GM19455 (cell line): ENCODE measurements around the gene NACC1.
"Not testable (repeated sequence)": the region's sequence is repeated elsewhere in the genome, so short reads cannot be mapped to it uniquely, and the experiment has no call there.

Experiments
- ATAC-seq: cut with Tn5 transposase; IDR thresholded peaks from one replicate; pipeline ENCODE4 v1.9.1; 2021; ENCODE audit not compliant: unreplicated experiment

Gene NACC1

DNA sequence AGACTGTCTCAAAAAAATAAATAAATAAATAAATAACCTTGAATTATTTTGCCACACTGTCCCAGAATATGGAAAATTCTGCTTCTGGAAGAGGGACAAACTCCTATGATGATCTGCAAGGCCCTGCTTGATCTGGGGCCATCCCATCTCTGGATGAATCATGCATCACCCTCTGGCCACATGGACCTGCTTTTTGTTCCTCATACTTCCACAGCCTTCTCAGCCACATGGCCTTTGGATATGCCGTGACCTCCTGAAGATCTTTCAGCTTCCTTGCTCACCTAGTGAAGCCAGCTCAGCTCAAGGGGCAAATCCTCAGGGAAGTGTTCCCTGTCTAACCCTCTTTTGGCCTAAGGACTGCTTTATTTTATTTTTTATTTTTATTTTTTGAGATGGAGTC lies 42.5 kb downstream of the NACC1 start:
- ATAC-seq, result no peak

DNA sequence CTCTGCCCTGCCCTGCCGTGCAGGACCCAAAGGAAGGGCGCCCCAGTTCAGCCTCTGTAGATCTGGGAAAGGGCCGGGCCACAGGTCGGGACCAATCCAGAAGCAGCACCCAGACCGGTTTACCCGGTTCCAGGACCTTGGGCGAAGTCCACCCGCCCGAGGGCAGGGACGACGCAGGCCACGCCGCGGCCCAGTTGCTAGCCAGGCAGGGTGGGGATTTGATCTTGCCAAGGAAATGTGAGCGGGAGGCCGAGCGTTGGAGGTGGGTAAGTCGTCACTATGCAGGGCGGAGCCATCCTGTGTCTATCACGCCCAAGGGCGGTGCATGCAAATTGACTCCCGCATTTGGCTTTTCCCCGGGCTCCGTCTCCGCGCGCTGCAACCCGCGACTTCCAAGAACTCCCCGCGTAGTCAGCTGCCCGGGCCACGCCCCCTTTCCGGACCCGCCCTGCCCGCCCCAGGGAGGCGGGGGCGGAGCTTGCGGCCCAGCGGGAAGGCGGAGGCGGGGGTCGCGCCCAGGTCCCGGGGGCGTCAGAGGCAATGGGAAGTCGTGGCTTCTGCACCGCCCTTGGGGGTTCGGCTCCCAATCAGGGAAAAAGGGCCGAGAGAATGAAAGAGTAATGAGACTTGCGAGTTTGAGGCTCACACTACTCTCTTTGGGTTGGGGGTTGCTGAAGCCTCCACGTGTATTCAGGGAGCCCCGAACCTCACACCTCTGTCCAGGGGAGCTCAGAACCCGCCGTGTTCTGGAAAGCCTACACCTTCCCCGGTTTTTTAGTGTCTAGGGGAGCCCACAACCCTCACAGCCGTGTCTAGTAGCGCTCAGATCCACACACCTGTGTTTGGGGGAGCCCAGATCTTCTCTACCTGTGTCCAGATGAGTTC lies 44.9 kb downstream of the NACC1 start:
- no peak for ATAC-seq

GRCh38 chr19:13163609-13164342 lies 45.7 kb downstream of the NACC1 start:
- no peak for ATAC-seq

- ATAC-seq, result no peak
Measured at GRCh38 chr19:13164343-13165161, 46.5 kb downstream of the NACC1 start.

DNA sequence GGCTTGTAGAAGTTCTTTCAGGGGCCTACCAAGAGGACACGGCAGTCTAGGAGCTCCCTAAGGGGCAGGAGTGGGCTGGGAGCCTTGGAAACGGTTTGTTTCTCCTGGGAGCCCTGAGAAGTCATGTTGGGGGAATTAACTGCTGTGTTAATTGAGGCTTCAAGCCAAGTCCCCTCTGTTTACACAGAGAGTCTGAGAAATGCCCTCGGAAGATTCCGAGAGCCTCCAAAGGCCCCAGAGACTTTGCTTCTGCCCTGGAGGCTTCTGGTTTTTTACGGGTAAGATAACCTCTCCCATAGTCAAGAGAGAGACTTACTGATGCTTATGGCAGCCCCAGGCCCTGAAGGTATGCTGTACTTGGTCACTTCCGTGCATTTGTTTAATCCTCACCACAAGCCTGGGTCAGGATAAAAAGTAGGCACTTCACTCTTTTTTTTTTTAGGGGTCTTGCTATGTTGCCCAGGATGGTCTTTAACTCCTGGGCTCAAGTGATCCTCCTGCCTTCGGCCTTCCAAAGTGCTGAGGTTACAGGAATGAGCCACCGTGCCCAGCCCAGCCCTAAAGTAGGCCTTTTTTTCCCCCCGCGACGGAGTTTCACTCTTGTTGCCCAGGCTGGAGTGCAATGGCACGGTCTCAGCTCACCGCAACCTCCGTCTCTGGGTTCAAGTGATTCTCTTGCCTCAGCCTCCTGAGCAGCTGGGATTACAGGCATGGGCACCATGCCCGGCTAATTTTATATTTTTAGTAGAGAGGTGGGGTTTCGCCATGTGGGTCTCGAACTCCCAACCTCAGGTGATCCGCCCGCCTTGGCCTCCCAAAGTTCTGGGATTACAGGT lies 47.3 kb downstream of the NACC1 start:
- ATAC-seq, result no peak

GRCh38 chr19:13166151-13166550 lies 48.1 kb downstream of the NACC1 start:
- ATAC-seq, result not testable (repeated sequence)

DNA sequence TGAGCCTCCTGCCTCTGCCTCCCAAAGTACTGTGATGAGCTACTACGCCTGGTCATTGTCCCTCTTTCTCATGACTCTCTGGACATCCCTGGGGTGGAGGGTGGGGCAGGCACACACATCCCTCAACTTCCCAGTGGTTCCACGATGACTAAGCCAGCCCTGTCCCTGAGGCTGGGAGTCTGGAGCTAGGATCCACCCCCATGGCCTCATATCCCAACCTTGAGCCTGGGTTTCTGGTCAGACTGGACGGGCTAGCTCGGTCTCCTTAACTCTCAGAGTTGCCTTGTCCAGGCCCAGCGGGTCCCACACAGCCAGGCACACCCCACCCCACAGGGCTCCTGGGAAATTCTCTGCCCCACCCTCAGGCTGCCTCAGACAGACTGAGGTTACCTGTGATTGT lies 51.7 kb downstream of the NACC1 start:
- no peak for ATAC-seq

- ATAC-seq, result no peak
Measured at GRCh38 chr19:13171146-13171545, 53.1 kb downstream of the NACC1 start.

DNA sequence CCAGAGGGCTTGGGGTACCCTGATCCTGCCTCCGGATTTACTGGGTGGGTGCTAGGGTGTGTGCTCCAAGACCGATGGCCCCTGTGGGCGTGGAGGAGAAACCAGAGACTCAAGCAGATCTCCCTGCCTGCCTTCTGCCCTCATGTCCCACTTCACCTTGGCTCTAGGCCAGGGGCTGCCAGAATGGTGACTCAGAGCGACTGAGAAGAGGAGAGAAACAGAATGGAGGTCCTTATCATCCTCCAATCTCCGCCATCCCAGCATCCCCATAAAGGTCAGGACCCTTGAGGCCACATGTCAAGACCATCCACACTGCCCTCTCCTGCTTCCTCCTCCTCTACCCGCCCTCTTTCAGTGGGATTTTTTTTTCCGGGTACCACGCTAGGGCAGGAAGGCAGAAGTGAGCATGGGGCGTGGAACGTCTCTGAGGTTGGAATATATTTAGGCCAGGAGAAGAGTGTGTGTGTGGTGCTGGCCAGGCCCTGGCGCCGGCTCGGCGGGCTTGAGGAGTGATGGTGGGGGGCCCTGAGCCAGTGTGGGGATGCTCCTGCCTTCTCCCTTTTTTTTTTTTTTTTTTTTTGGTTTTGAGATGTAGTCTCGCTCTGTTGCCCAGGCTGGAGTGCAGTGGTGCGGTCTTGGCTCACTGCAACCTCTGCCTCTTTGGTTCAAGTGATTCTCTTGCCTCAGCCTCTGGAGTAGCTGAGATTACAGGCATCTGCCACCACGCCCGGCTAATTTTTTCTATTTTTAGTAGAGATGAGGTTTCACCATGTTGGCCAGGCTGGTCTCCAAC lies 54.5 kb downstream of the NACC1 start:
- ATAC-seq, result no peak

DNA sequence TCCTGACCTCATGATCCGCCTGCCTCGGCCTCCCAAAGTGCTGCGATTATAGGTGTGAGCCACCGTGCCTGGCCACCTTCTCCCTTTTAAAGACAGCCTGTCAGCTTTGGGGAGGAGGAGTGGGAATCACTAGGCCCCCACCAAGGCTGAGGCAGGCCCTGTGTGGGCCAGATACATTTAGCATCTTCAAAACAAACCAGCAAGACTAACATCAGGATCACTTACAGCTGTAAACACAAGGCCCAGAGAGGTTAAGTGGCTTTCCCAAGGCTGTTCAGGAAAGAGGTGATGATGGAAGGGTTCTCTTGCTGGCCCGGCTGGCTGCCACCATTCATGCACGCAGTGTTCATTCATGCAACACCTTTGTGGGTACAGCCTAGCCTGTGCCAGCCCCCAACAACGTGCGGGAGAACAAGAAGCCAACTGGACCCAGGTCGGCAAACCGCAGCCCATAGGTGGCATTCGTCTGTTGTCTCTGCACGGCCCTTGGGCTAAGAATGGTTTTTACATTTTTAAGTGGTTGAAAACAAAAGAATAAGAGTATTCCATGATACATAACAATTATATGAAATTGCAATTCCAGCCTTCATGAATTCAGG lies 55.2 kb downstream of the NACC1 start:
- no peak for ATAC-seq

DNA sequence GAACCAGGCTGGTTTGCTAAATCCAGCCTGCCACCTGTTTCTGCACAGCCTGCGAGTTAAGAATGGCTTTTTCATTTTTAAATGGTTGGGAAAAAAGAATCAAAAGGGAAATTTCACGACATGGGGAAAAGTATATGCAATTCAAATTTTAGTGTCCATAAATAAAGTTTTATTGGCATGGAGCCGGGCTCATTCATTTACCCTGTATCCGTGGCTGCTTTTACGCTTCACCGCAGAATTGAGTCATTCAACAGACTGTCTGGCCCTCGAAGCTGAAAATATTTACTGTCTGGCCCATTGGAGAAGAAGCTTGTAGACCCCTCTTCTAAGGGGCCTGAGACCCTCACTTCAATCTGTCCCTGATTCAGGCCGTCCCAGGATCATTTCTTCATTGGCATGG lies 58.3 kb downstream of the NACC1 start:
- ATAC-seq, result no peak

DNA sequence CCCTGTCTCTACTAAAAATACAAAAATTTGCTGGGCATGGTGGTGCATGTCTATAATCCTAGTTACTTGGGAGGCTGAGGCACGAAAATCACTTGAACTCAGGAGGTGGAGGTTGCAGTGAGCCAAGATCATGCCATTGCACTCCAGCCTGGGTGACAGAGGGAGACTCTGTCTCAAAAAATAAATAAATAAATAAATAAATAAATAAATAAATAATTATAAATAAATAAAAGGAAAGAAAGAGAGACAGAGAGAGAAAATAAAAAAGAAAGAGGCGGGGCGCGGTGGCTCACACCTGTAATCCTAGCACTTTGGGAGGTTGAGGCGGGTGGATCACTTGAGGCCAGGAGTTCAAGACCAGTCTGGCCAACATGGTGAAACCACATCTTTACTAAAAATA lies 59.5 kb downstream of the NACC1 start:
- ATAC-seq, result not testable (repeated sequence)

- ATAC-seq, result not testable (repeated sequence)
Measured at GRCh38 chr19:13178291-13178690, 60.2 kb downstream of the NACC1 start.

- ATAC-seq, result no peak
Measured at GRCh38 chr19:13181747-13182388, 63.8 kb downstream of the NACC1 start.

DNA sequence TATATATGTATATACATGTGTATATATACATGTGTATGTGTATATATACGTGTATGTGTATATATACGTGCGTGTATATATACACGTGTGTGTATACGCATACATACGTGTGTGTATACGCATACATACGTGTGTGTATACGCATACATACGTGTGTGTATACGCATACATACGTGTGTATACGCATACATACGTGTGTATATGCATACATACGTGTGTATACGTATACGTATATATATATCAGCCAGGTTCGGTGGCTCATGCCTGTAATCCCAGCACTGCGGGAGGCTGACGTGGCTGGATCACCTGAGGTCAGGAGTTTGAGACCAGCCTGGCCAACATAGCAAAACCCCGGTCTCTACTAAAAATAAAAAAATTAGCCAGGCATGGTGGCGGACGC lies 66.9 kb downstream of the NACC1 start:
- ATAC-seq, result not testable (repeated sequence)

DNA sequence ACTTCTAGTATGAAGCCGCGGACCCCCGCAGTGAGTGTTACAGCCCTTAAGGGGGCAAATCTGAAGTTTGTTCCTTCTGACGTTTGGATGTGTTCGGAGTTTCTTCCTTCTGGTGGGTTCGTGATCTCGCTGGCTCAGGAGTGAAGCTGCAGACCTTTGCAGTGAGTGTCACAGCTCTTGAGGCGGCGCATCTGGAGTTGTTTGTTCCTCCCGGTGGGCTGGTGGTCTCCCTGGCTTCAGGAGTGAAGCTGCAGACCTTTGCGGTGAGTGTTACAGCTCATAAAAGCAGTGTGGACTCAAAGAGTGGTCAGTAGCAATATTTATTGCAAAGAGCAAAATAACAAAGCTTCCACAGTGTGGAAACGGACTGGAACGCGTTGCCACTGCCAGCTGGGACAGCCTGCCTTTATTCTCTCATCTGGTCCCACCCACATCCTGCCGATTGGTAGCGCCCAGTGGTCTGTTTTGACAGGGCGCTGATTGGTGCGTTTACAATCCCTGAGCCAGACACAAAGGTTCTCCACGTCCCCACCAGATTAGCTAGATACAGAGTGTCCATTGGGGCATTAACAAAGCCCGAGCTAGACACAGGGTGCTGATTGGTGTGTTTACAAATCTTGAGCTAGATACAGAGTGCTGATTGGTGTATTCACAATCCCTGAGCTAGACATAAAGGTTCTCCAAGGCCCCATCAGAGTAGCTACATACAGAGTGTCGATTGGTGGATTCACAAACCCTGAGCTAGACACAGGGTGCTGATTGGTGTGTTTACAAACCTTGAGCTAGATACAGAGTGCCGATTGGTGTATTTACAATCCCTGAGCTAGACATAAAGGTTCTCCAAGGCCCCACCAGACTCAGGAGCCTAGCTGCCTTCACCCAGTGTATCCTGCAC lies 67.9 kb downstream of the NACC1 start:
- ATAC-seq, result not testable (repeated sequence)

DNA sequence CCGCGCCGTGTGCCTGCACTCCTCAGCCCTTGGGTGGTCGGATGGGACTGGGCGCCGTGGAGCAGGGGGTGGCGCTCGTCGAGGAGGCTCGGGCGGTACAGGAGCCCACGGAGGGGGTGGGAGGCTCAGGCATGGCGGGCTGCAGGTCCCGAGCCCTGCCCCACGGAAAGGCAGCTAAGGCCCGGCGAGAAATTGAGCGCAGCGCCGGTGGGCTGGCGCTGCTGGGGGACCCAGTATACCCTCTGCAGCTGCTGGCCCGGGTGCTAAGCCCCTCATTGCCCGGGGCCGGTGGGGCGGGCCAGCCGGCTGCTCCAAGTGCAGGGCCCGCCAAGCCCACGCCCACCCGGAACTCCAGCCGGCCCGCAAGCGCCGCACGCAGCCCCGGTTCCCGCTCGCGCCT lies 68.6 kb downstream of the NACC1 start:
- ATAC-seq, result not testable (repeated sequence)

GRCh38 chr19:13187419-13187818 lies 69.4 kb downstream of the NACC1 start:
- ATAC-seq, result no peak
